Measurements from ENCODE around the gene SPECC1.

SPECC1 gene

DNA sequence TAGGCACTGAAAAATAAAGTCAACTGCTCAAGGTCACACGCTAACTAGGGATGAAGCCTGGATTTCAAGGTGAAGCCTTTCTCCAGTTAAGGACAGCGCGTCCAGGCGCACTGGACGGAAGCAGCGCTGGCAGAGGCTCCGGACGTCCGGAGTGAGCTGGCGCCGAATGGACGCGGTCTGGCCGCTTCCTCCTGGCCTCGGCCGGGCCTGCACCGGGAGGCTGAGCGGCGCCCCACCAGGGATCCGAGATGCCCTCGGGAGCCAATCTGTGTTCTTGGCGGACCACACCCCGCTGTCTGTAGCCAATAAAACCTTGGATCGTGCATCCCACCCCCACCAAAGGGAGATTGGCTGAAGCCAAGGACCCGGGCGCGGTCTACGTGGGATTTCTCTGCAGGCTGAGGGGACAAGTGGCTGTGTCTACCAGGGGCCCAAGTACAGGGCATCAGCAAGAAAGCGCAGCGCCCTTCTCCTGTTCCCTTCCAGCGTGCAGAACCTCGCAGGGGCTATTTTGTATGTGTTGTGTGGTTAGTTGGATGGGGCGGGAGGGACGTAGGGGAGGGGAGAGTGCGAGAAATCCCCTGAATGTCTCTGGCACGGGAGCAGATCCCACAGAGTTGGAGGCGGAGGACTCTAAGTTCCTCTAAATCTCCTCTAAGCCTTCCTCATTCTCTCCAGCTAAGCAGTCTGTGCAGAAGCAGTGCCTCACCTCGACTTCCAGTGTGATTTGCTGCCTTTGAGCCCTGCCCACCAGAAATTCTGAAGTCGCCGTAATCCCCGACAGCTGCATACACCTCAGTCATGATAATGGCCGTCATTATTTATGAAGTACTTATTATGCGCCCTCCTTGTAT, 29.0 kb upstream of the SPECC1 start:
- Histone ChIP-seq H4K20me1 (peaks cover 0 to 10% (median 0%) of the 10 kb centered on the region in 11 experiments; a peak in 8 of 22 replicates), H3K9ac (no peak overlapping the region), H3K4me1 (peaks cover 31 to 47% (median 36%) of the 10 kb centered on the region in 10 experiments), H3K36me3 (peaks cover 6 to 14% (median 11%) of the 10 kb centered on the region in 11 experiments), H3K4me2 (peak overlapping the region in 9 of 11 experiments; percentile 74 to 98 (median 87); a peak in 18 of 22 replicates), H3K4me3 (peak overlapping the region in 1 of 10 experiments; percentile 4; a peak in 1 of 20 replicates), H3K27me3 (no peaks in the 10 kb centered on the region), H3K27ac (peak overlapping the region in 5 of 11 experiments; percentile 0 to 100 (median 99); a peak in 9 of 22 replicates), H3K9me3 (replicated peaks in 1 of 11) (peaks cover 0 to 15% (median 5%) of the 10 kb centered on the region in 11 experiments; a peak in 10 of 22 replicates)
- TF ChIP-seq Cebpa-rat (IDR thresholded peaks at IDR 0.05), result no peak

DNA sequence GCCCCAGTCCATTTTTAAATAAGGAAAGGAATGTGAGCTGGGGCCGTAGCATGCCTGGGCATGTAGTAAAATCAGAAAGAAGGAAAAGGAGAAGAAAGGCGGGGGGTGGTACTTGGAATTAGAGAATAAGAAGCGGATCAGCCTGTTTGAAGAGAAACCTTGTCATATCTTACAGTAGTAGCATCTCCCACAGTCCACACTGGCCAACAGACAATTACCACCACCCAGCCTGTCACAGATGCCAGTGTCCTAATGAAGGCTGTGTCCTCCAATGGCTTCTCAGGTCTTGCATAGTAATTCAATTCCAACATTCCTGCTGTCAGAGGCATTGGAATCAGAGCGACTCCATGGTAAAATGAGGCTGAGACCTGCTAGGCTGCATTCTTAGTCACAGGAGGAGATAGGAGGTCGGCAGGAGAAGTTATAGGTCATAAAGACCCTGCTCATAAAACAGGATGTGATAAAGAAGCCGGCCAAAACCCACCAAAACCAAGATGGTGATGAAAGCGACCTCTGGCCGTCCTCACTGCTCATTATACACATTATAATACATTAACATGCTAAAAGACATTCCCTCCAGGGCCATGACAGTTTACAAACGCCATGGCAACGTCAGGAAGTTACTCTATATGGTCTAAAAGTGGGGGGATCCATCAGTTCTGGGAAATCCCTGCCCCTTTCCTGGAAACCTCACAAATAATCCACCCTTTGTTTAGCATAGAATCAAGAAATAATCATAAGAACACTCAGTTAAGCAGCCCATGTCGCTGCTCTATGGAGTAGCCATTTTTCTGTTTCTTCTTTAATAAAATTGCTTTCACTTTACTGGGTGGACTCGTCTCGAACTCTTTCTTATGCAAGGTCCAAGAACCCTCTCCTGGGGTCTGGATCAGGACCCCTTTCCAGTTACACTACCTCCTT, 22.0 kb upstream of the SPECC1 start:
- no peak for TF ChIP-seq Cebpa-rat (IDR thresholded peaks at IDR 0.05)
- H3K36me3 ChIP-seq, result no peaks in the 10 kb centered on the region
- H3K4me1 ChIP-seq, result peaks cover 4 to 16% (median 7%) of the 10 kb centered on the region in 10 experiments; a peak in 11 of 20 replicates
- H3K4me2 ChIP-seq, result peak overlapping the region in 2 of 11 experiments; percentile 31 to 35; a peak in 3 of 22 replicates
- no peaks in the 10 kb centered on the region for H3K27me3 ChIP-seq
- H3K4me3 ChIP-seq, result no peak overlapping the region
- no peaks in the 10 kb centered on the region for H3K9me3 ChIP-seq (replicated peaks in 1 of 11)
- H4K20me1 ChIP-seq, result no peaks in the 10 kb centered on the region
- H3K27ac ChIP-seq, result no peak overlapping the region
- H3K9ac ChIP-seq, result no peak overlapping the region

DNA sequence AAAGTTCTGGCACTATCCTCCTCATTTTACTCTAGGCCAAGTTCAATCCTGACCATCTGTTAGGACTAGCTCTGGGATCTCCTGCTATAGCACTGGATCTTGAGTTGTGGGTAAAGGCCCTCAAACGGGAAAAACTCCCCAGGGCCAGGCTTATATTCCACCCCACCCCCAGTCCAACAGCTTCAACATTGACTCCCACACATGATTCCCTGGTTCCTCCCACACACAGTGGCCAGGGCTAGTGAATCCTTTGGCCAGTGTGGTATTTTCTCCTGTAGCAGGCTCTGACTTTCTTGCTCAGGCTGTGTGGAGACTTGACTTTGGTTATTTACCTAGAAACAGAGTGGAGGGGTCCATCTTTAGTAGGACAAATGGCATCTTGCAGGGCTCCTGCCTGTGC, 21.3 kb upstream of the SPECC1 start:
- Histone ChIP-seq H3K4me3 (no peak overlapping the region), H3K27ac (no peak overlapping the region)

DNA sequence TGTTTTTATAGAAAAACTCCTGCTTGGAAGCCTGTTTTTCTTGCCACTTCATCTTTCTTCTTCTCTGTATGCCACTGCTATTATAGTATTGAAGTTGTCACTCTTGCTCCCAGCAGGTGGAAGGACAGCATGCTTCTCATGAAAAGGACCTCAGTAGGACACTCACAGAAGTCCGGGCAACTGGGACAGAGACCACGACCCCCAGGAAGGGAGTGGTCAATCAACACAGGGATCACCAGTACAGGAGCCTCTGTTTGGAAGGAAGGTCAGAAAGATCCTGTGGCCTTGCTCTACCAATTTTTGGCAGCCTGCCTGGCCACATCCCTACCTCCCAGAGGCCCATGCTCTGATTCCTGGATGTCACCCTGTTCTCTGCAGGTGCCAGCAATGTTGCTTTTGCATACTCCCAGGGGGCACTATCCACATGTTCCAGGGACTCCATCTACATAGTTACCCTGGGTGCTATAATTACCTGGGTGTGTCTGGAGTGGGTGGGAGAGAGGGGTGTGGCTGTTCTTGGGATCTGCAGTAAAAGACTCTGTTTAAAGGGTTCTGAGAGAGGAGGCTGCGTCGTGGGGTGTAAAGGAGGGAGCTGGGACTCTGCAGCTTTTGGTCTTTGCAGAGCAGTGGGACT, 17.8 kb upstream of the SPECC1 start:
- Histone ChIP-seq H3K4me1 (peaks cover 9 to 20% (median 12%) of the 10 kb centered on the region in 10 experiments; a peak in 17 of 20 replicates), H3K36me3 (no peaks in the 10 kb centered on the region), H3K4me2 (peak overlapping the region in 4 of 11 experiments; percentile 2 to 35 (median 18); a peak in 5 of 22 replicates), H3K9me3 (replicated peaks in 1 of 11) (no peaks in the 10 kb centered on the region), H4K20me1 (no peaks in the 10 kb centered on the region), H3K4me3 (no peak overlapping the region), H3K27me3 (no peaks in the 10 kb centered on the region), H3K9ac (peak overlapping the region in 1 of 11 experiments; percentile 25; a peak in 3 of 22 replicates), H3K27ac (no peak overlapping the region)
- no peak for TF ChIP-seq Cebpa-rat (IDR thresholded peaks at IDR 0.05)

More for the DNA sequence above, 21.3 kb upstream of the SPECC1 start:
- peaks cover 5 to 17% (median 7%) of the 10 kb centered on the region in 10 experiments; a peak in 14 of 20 replicates for H3K4me1 ChIP-seq
- no peaks in the 10 kb centered on the region for H3K9me3 ChIP-seq (replicated peaks in 1 of 11)
- no peak for TF ChIP-seq Cebpa-rat (IDR thresholded peaks at IDR 0.05)
- H3K4me2 ChIP-seq, result peak overlapping the region in 2 of 11 experiments; percentile 31 to 35; a peak in 3 of 22 replicates
- no peak overlapping the region for H3K9ac ChIP-seq
- H4K20me1 ChIP-seq, result no peaks in the 10 kb centered on the region
- H3K36me3 ChIP-seq, result no peaks in the 10 kb centered on the region
- no peaks in the 10 kb centered on the region for H3K27me3 ChIP-seq

DNA sequence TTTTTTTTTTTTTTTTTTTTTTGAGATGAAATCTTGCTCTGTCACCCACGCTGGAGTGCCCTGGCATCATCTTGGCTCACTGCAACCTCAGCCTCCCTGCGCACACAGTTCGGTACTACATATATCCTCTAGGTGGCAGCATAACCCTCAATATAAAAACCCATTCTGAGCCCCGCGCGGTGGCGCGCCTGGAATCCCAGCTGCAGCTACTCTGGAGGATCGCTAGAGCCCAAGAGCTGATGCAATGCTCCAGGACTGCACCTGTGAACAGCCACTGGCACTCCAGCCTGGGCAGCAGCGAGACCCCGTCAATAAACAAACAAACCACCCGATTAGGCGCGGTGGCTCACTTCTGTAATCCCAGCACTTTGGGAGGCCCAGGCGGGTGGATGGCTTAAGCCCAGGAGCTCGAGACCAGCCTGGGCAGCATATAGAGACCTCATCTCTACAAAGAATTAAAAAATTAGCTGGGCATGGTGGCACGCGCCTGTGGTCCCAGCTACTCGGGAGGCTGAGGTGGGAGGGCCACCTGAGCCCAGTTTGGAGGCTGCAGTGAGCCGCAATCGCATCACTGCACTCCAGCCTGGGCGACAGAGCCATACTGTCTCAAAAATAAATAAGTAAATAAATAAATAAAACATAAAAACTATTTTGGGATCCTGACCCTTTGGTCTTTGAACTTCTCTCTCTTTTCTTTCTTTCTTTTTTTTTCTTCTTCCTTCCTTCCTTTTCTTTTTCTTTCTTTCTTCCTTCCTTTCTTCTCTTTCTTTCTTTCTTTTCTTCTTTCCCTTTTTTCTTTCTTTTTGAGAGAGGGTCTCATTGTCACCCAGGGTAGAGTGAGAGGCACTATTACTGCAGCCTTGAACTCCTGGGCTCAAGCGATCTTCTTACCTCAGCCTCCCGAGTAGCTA, 16.1 kb upstream of the SPECC1 start:
- Histone ChIP-seq H3K36me3 (no peaks in the 10 kb centered on the region), H3K4me2 (peak overlapping the region; percentile 26 to 76 (median 54); a peak in 21 of 22 replicates), H3K4me1 (peaks cover 9 to 21% (median 16%) of the 10 kb centered on the region in 10 experiments; a peak in 17 of 20 replicates), H3K9me3 (replicated peaks in 1 of 11) (no peaks in the 10 kb centered on the region), H4K20me1 (no peaks in the 10 kb centered on the region), H3K4me3 (no peak overlapping the region), H3K9ac (peak overlapping the region in 1 of 11 experiments; percentile 15; a peak in 1 of 22 replicates), H3K27me3 (no peaks in the 10 kb centered on the region), H3K27ac (peak overlapping the region in 1 of 11 experiments; percentile 55; a peak in 3 of 22 replicates)
- peak in 3 of 11 experiments; percentile 32 to 46 (median 45); a peak in 1 of 22 replicates for TF ChIP-seq Cebpa-rat (IDR thresholded peaks at IDR 0.05)

DNA sequence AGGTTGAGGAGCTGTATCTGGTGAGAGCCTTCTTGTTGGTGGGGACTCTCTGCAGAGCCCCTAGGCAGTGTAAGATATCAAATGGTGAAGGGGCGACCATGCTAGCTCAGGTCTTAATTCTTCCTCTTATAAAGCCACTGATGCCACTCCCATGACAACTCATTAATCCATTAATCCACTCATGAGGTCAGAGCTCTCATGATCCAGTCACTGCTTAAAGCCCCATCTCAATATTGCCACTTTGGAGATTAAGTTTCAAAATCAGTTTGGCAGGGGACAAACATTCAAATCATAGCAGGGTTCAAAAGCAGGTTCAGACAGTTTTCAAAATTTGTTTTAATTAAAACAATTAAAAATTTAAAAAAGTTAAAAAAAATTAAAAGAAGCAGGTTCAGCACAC, 13.1 kb upstream of the SPECC1 start:
- H3K9ac ChIP-seq, result no peak overlapping the region; a peak in 1 of 22 replicates
- H3K4me3 ChIP-seq, result no peak overlapping the region
- no peaks in the 10 kb centered on the region for H3K36me3 ChIP-seq
- H3K27me3 ChIP-seq, result no peaks in the 10 kb centered on the region
- peaks cover 8 to 21% (median 16%) of the 10 kb centered on the region in 10 experiments; a peak in 17 of 20 replicates for H3K4me1 ChIP-seq
- TF ChIP-seq Cebpa-rat (IDR thresholded peaks at IDR 0.05), result no peak
- no peaks in the 10 kb centered on the region for H4K20me1 ChIP-seq
- no peak overlapping the region for H3K27ac ChIP-seq
- H3K4me2 ChIP-seq, result no peak overlapping the region; a peak in 1 of 22 replicates
- no peaks in the 10 kb centered on the region for H3K9me3 ChIP-seq (replicated peaks in 1 of 11)

DNA sequence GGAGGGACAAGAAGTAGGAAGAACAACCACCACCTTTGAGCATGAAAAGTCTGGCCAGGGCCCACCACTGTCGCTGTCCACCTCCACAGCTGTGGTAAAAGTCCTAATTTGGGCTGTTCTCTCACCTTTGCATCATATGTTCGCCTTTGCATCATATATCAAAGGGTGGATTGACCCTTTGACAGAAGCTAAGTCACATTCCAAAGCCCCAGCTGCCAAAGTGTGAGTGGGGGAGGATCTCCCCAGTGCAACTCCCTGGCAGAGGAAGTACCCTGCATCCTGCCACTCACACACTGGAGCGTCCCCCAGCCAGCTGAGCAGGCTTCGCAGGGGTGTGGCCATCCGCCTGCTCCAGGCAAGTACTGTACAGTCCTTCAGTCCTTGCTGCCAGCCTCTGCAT, 12.7 kb upstream of the SPECC1 start:
- Histone ChIP-seq H3K4me1 (peaks cover 7 to 17% (median 12%) of the 10 kb centered on the region in 10 experiments; a peak in 17 of 20 replicates), H3K27ac (no peak overlapping the region), H3K27me3 (no peaks in the 10 kb centered on the region), H3K9ac (no peak overlapping the region; a peak in 1 of 22 replicates), H3K36me3 (no peaks in the 10 kb centered on the region), H3K4me2 (peak overlapping the region in 5 of 11 experiments; percentile 1 to 32 (median 15); a peak in 5 of 22 replicates), H4K20me1 (no peaks in the 10 kb centered on the region), H3K9me3 (replicated peaks in 1 of 11) (no peaks in the 10 kb centered on the region), H3K4me3 (no peak overlapping the region)
- no peak for TF ChIP-seq Cebpa-rat (IDR thresholded peaks at IDR 0.05)
